Tibial nerve (tissue), 3 donors: ENCODE results near the gene SVIL.
"Not testable (repeated sequence)": the region's sequence is repeated elsewhere in the genome, so short reads cannot be mapped to it uniquely, and the experiment has no call there.

Experiments used
- CTCF ChIP-seq, 5 experiments: fragments of 200-600 bp in 3 of 5; fragments of 450-650 bp in 2 of 5; sonication (generic) in 3 of 5; IDR thresholded peaks; one replicate each; pipeline ENCODE4 v1.5.1; 2016 to 2019; ENCODE audit warnings: antibody characterized with exemption in 5 of 5, mild to moderate bottlenecking in 3 of 5, moderate library complexity in 2 of 5
- POLR2A ChIP-seq, 2 donors: fragments of 450-650 bp; IDR thresholded peaks; one replicate each; pipeline ENCODE4 v1.6.1; 2017; ENCODE audit warnings: antibody characterized with exemption in 2 of 2, mild to moderate bottlenecking in 2 of 2, moderate library complexity in 2 of 2

DNA sequence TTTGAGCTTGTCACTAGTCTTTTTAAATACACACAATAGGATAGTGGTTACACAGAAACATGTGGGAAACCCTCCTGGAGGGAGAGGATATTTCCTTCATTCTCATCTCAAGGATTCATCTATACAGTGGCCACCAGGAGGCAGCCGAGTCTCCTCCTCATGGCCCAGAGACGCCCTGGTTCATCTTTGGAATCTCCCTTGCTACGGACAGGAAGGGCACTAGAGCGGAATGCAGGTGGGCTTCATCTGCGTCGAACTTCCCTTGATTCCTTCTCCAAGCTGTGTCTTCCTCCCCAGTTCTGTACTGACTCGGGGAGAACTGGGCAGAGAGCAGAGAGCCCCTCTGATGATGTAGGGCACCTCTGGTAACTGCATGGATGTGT is 146.9 kb downstream of the SVIL start:
- not testable (repeated sequence) for TF ChIP-seq POLR2A (IDR thresholded peaks at IDR 0.05)
- peak in 1 of 5 experiments; percentile 25 for TF ChIP-seq CTCF (IDR thresholded peaks at IDR 0.05)
